ACC112 (cell line): ENCODE measurements around the gene ADAM10.

Experiments
- H2AFZ ChIP-seq: fragments of 200-600 bp; sonication (generic); one replicate; pipeline ENCODE4 v1.6.0; 2017; ENCODE audit warnings: antibody characterized with exemption, low read length; ENCODE audit not compliant: unreplicated experiment
- H3K27ac ChIP-seq: fragments of 200-600 bp; sonication (generic); 2 replicates; pipeline ENCODE4 v1.5.1; 2014; ENCODE audit warnings: low read depth, mild to moderate bottlenecking, antibody characterized with exemption, low read length, moderate library complexity
- H3K27me3 ChIP-seq: fragments of 200-600 bp; sonication (generic); 2 replicates; pipeline ENCODE4 v1.6.1; 2014; ENCODE audit warnings: mild to moderate bottlenecking, antibody characterized with exemption, low read length, moderate library complexity, mixed read lengths; ENCODE audit not compliant: insufficient read depth
- H3K36me3 ChIP-seq: fragments of 200-600 bp; sonication (generic); 2 replicates; pipeline ENCODE4 v1.6.1; 2016; ENCODE audit warnings: mild to moderate bottlenecking, antibody characterized with exemption, low read length, moderate library complexity, mixed read lengths; ENCODE audit not compliant: insufficient read depth
- H3K4me1 ChIP-seq: fragments of 200-600 bp; sonication (generic); one replicate; pipeline ENCODE4 v1.6.1; 2016; ENCODE audit warnings: low read length, mixed read lengths; ENCODE audit not compliant: insufficient read depth, unreplicated experiment, control insufficient read depth
- H3K4me3 ChIP-seq: fragments of 200-600 bp; sonication (generic); 2 replicates; pipeline ENCODE4 v1.5.1; 2014; ENCODE audit warnings: mild to moderate bottlenecking, low read depth, low read length
- H3K79me2 ChIP-seq: fragments of 200-600 bp; sonication (generic); one replicate; pipeline ENCODE4 v1.6.0; 2016; ENCODE audit warnings: low read length; ENCODE audit not compliant: control insufficient read depth, unreplicated experiment, insufficient read depth

Gene ADAM10

DNA sequence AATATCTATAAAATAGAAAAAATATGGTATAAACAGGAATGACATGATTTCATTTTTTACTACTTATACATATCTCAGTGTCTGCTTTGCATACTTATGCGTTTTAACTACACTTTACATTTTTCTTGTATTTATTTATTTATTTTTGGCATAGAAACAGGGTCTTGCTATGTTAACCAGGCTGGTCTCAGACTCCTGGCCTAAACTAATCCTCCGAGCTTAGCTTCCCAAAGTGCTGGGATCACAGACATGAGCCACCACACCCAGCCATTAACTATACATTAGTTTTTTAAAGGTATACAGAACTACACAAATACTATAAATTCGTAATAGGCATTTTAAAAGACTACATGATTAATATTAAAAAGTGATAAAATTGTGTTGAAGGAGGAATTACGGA lies 9.1 kb downstream of the ADAM10 start:
- H3K4me3 ChIP-seq, result no peak overlapping the region
- H3K27me3 ChIP-seq, result no peaks in the 10 kb centered on the region
- no peaks in the 10 kb centered on the region; the same call in 1 of the 2 replicates for H3K36me3 ChIP-seq
- peaks cover 92% of the 10 kb centered on the region for H3K79me2 ChIP-seq
- H2AFZ ChIP-seq, result no peak overlapping the region
- no peak overlapping the region for H3K27ac ChIP-seq
- H3K4me1 ChIP-seq, result peaks cover 14% of the 10 kb centered on the region

DNA sequence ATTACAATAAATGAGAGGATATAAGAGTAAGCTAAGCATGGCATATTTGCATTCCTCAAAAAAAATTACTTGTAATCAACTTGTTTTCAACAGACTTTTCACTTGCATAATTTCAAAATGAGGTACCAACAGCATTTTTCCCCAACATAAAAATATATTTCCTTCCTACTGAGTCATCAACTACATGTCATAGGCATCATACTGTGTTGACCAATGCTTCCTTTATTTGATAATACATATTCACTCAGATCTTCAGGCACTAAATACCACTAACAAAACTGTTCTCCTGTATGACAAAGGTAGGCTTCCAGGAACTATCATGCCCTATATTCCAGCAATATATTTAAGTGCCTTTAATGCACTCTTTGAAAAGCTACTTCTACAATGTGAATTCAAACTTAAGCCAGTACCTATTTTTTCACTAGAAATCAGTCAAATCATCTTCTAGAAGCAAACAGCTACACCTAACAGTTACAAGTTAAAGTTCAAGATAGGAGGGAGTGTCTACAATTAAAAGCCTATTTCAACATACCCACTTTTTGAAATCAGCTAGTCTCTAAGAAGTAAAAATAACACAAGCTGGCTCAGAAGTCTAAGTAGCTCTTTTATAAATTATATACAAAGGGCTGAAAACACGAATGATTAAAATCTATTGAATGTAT lies 11.3 kb downstream of the ADAM10 start:
- Histone ChIP-seq H3K27me3 (no peaks in the 10 kb centered on the region), H2AFZ (no peak overlapping the region), H3K4me1 (peaks cover 14% of the 10 kb centered on the region), H3K79me2 (peaks cover 89% of the 10 kb centered on the region), H3K36me3 (no peaks in the 10 kb centered on the region; the same call in 1 of the 2 replicates), H3K4me3 (no peak overlapping the region), H3K27ac (peak overlapping the region; percentile 34)

DNA sequence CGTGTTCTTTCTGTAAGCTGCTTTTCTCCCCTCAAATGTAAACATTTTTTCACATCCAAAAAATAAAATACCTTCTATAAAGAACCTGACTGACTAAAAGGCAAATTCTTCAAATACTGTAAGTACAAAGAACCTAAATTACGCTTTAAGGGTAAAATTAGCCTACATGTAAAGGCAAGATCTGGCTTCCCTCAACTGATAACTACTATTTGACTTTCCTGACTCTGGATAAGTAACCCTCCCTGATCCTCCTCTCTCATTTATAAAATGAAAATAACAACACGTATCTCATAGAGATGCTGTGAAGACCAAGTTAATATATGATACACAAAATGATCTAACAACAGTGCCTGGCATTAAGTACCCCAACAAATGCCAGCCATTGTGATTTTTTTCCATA lies 12.2 kb downstream of the ADAM10 start:
- Histone ChIP-seq H3K79me2 (peaks cover 88% of the 10 kb centered on the region), H3K36me3 (no peaks in the 10 kb centered on the region; the same call in 1 of the 2 replicates), H3K27ac (no peak overlapping the region), H3K4me3 (no peak overlapping the region), H2AFZ (no peak overlapping the region), H3K27me3 (no peaks in the 10 kb centered on the region), H3K4me1 (peaks cover 14% of the 10 kb centered on the region)

DNA sequence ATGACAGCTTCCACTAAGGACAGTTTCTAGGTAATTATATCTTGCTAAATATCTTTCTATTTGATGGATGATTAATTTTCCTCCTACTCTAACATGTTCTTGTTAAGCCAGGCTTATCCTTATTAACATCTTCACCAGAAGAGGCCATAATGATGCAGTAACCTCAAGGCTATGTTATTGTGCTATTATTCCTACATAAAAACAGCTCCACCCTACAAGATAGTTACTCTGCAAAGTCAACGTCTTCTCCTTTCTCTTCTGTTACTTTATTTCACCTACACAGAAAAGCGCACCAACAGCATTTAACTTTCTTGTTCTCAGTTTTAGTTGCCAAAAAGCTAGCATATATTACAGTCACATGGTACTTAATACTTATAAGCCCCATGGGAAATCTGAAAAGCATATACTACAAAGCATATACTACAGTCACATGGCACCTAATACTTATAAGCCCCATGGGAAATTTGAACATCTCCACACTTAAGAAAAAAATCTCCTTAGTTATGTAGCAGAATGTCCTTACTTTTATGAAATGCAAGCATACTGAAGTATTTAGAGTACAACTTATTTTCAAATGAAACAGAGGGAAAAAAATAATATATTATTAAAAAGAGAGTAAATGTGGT lies 13.4 kb downstream of the ADAM10 start:
- H3K36me3 ChIP-seq, result no peaks in the 10 kb centered on the region
- no peak overlapping the region for H3K27ac ChIP-seq
- peaks cover 86% of the 10 kb centered on the region for H3K79me2 ChIP-seq
- H3K27me3 ChIP-seq, result no peaks in the 10 kb centered on the region
- H2AFZ ChIP-seq, result no peak overlapping the region
- H3K4me1 ChIP-seq, result peaks cover 24% of the 10 kb centered on the region
- no peak overlapping the region for H3K4me3 ChIP-seq

DNA sequence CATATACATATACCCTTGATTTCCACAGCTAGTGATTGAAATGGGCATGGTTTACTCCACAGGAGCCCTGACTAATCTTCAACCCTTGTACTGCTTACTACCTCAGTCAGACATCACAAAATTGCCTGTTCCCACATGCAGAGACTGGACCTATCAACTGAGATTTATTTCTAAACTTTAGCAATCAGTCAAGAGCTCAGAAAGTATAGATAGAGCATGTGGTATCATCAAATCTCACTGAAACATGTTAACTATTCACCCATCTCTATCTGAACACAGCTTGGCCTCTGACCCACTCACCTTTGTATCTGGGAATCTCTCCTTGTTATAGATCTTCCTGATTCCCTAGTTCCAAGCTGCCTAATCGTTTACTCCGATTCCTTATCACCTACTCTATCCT lies 14.6 kb downstream of the ADAM10 start:
- no peak overlapping the region for H2AFZ ChIP-seq
- H3K4me3 ChIP-seq, result no peak overlapping the region
- H3K27me3 ChIP-seq, result no peaks in the 10 kb centered on the region
- H3K27ac ChIP-seq, result no peak overlapping the region
- H3K79me2 ChIP-seq, result peaks cover 87% of the 10 kb centered on the region
- H3K36me3 ChIP-seq, result no peaks in the 10 kb centered on the region
- H3K4me1 ChIP-seq, result peaks cover 24% of the 10 kb centered on the region

DNA sequence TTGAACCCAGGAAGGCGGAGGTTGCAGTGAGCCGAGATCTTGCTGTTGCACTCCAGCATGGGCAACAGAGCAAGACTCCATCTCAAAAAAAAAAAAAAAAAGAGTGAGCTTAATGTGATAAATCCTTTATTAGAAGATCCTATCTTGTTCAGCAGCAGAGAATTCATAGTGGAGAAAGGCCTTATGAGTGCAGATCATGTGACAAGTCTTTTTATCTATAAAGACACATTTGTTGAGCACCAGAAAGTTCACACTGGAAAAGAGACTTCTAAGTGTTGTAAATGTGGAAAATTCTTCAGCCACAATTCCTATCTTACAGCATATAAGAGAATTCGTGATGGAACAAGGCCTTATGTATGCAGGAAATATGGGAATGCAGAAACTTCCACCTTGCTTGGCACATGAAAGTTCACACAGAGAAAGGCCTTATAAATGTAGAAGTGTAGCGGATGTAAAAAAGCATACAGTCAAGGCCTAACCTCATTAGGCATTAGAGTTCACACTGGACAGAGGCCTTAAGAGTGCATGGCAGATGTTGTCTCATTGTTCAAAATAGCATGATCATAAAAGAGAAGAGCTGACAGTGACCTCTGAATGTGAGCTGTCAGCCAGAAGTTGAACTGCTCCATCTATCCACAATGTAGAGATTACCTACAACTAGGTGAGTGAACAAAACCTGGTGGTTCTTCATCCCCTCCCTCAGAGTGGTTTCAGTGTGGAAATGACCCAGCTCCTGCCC lies 16.7 kb downstream of the ADAM10 start:
- no peaks in the 10 kb centered on the region for H3K27me3 ChIP-seq
- H2AFZ ChIP-seq, result no peak overlapping the region
- H3K79me2 ChIP-seq, result peaks cover 90% of the 10 kb centered on the region
- peaks cover 15% of the 10 kb centered on the region for H3K4me1 ChIP-seq
- H3K27ac ChIP-seq, result no peak overlapping the region
- no peaks in the 10 kb centered on the region for H3K36me3 ChIP-seq
- H3K4me3 ChIP-seq, result no peak overlapping the region

DNA sequence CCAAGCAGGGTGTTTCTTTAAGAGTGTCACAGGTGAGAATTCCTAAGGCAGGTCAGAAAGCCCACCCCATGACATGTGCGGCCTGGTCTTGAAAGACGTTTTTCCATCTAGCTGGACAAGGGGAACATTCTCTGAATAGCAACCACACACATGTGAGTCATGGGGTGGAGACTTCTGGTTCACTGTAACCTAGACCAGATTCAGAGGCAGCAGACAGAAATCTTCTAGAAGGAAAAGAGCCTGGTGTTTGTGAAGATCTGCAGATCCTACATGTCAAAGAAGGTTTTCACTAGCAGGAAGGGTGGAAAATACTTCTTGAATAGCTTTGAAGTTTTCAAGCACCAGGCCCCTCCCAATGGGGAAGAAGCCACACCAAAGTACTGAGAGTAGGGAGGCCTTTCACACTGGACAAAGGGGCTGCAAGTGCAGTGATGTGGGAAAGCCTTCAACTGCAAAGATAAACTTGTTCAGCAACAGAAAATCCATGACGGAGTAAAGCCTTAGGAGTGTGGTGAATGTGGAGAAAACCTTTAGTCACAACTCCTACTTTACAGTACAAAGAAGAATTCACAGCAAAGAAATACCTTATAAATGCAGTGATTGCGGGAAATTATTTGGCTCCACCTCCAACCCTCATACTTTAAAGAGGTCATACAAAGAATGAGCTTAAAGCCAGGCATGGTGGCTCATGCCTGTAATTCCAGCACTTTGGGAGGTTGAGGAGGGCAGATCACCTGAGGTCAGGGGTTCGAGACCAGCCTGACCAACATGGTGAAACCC lies 17.6 kb downstream of the ADAM10 start:
- H3K27me3 ChIP-seq, result no peaks in the 10 kb centered on the region
- H3K4me3 ChIP-seq, result no peak overlapping the region
- peaks cover 89% of the 10 kb centered on the region for H3K79me2 ChIP-seq
- H3K36me3 ChIP-seq, result no peaks in the 10 kb centered on the region
- peaks cover 11% of the 10 kb centered on the region for H3K4me1 ChIP-seq
- H2AFZ ChIP-seq, result no peak overlapping the region
- H3K27ac ChIP-seq, result peak overlapping the region; percentile 14; the same call in 1 of the 2 replicates

DNA sequence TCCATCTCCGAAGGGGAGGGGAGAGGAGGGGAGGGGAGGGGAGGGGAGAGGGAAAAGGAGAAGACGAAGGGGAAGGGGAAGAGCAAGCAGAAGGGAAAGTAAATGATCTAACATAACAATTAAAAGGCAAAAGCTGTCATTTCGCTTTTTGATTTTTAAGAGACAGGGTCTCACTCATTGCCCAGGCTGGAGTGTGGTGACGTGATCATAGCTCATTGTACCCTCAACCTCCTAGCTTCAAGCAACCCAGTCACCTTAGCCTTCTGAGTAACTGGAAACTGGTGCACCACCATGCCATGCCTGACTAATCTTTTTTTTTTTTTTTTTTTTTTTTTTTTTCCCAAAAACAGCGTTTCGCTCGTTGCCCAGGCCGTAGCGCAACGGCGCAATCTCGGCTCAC lies 22.6 kb downstream of the ADAM10 start:
- Histone ChIP-seq H3K27me3 (no peaks in the 10 kb centered on the region), H3K36me3 (no peaks in the 10 kb centered on the region), H3K4me3 (no peak overlapping the region), H3K4me1 (peaks cover 11% of the 10 kb centered on the region), H3K79me2 (peaks cover 80% of the 10 kb centered on the region), H2AFZ (no peak overlapping the region), H3K27ac (no peak overlapping the region)

DNA sequence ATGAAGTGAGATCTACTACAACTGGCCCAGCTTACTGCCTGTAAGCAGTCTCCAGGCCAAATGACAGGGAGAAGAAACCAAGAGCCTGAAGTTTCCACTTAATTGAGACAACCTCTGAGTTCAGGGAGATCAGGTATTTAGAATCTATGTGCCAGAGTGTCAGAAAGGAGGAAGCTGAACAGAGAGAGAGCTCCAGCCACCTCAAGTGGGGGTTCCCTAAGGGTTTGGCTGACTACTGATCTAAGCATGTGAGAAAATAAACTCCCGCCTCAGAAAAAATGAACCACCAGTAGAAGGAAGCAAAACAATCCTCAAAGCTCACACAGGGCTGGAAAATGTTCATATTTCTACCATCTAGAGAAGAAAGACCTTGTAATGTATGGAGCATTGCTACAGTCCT lies 25.0 kb downstream of the ADAM10 start:
- Histone ChIP-seq H3K4me1 (peaks cover 4% of the 10 kb centered on the region), H2AFZ (no peak overlapping the region), H3K4me3 (no peak overlapping the region), H3K27me3 (no peaks in the 10 kb centered on the region), H3K36me3 (no peaks in the 10 kb centered on the region), H3K27ac (peak overlapping the region; percentile 11; the same call in 1 of the 2 replicates), H3K79me2 (peaks cover 76% of the 10 kb centered on the region)

DNA sequence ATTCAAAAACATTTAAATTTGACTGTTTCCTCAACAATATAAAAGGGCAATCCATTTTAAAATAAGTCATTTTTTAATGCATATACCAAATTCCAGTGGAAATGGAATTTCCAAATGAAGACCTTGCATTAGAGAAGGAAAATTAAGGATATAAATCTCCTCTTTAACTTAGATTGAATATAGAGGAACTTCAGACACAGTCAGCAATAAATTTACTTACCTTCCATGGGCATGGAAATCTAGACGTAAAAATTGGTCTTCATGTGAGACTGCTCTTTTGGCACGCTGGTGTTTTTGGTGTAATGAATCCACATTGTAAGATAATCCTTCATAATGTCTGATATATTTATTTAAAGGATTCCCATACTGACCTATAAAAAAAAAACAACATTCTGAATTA lies 32.1 kb downstream of the ADAM10 start:
- Histone ChIP-seq H3K79me2 (peaks cover 32% of the 10 kb centered on the region), H3K4me1 (no peaks in the 10 kb centered on the region), H3K27ac (no peak overlapping the region), H3K4me3 (no peak overlapping the region), H3K27me3 (no peaks in the 10 kb centered on the region), H2AFZ (no peak overlapping the region), H3K36me3 (peaks cover 10% of the 10 kb centered on the region)
